SU-DHL-6 (cell line): ENCODE results near the gene SAT2.

Source experiments
- EZH2phosphoT487 ChIP-seq: fragments of 200-600 bp; sonication (generic), shearing (Covaris generic); conservative IDR thresholded peaks from 2 replicates; pipeline ENCODE4 v1.6.1; 2018; ENCODE audit warnings: mild to moderate bottlenecking, antibody characterized with exemption, low read length, moderate library complexity, mixed read lengths
- TF ChIP-seq, protein P1 (sequence below): fragments of 200-600 bp; sonication (generic); IDR thresholded peaks from one replicate; pipeline ENCODE4 v1.5.1; 2017; ENCODE audit warnings: antibody characterized with exemption, mild to moderate bottlenecking, low read length, moderate library complexity; ENCODE audit not compliant: insufficient read depth, poor library complexity, severe bottlenecking

GRCh38 chr17:7655541-7655840 lies 27.9 kb upstream of the SAT2 start:
- TF ChIP-seq, protein P1, sequence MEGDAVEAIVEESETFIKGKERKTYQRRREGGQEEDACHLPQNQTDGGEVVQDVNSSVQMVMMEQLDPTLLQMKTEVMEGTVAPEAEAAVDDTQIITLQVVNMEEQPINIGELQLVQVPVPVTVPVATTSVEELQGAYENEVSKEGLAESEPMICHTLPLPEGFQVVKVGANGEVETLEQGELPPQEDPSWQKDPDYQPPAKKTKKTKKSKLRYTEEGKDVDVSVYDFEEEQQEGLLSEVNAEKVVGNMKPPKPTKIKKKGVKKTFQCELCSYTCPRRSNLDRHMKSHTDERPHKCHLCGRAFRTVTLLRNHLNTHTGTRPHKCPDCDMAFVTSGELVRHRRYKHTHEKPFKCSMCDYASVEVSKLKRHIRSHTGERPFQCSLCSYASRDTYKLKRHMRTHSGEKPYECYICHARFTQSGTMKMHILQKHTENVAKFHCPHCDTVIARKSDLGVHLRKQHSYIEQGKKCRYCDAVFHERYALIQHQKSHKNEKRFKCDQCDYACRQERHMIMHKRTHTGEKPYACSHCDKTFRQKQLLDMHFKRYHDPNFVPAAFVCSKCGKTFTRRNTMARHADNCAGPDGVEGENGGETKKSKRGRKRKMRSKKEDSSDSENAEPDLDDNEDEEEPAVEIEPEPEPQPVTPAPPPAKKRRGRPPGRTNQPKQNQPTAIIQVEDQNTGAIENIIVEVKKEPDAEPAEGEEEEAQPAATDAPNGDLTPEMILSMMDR = no peak
- no peak for TF ChIP-seq EZH2phosphoT487
